K562 (cell line): ENCODE results near the gene CASP2. TPM values are rescaled to one million over a fixed set of nuclear protein-coding genes. Genes with fewer than 3 reads are reported as not detected.
A peak's percentile ranks its signal among the peaks of the same experiment; 100 is the strongest.

Source experiments
- AFF1 ChIP-seq, 2 experiments: fragments of 450-650 bp; IDR thresholded peaks; 2 replicates each; pipeline ENCODE4 v1.6.1; 2018; ENCODE audit warnings: mild to moderate bottlenecking in 2 of 2, low read depth in 1 of 2; ENCODE audit not compliant: partially characterized antibody in 2 of 2
- CCAR2 ChIP-seq: fragments of 200-400 bp; formaldehyde crosslinking; IDR thresholded peaks from 2 replicates; pipeline ENCODE4 v1.6.1; 2017; ENCODE audit warnings: mild to moderate bottlenecking, low read depth, low read length
- EP300 ChIP-seq: IDR thresholded peaks from 2 replicates; pipeline ENCODE4 v1.6.1; 2012; ENCODE audit warnings: low read length, improper control_type of control experiment
- FOXJ2 ChIP-seq: fragments of 200-800 bp; sonication (Bioruptor generic); IDR thresholded peaks from 2 replicates; pipeline ENCODE4 v1.6.1; 2016; ENCODE audit warnings: missing genetic modification characterization, missing compliant biosample characterization
- HNRNPL ChIP-seq: fragments of 200-400 bp; formaldehyde crosslinking; IDR thresholded peaks from 2 replicates; pipeline ENCODE4 v1.6.1; 2017; ENCODE audit warnings: low read depth, mild to moderate bottlenecking, low read length
- NFXL1 ChIP-seq: fragments of 450-650 bp; formaldehyde crosslinking; IDR thresholded peaks from 2 replicates; pipeline ENCODE4 v1.4.0; 2021; ENCODE audit warnings: mild to moderate bottlenecking
- POLR2G ChIP-seq: fragments of 200-400 bp; formaldehyde crosslinking; IDR thresholded peaks from 2 replicates; pipeline ENCODE4 v1.6.1; 2017; ENCODE audit warnings: low read depth, mild to moderate bottlenecking, antibody characterized with exemption, low read length, moderate library complexity
- POLR2H ChIP-seq: IDR thresholded peaks from 2 replicates; pipeline ENCODE4 v1.6.1; 2016; ENCODE audit warnings: missing genetic modification characterization, low read depth, mild to moderate bottlenecking, control low read depth, missing compliant biosample characterization, moderate library complexity
- PRPF4 ChIP-seq: fragments of 200-400 bp; formaldehyde crosslinking; IDR thresholded peaks from one replicate; pipeline ENCODE4 v1.6.1; 2017; ENCODE audit warnings: low read length, low read depth, mild to moderate bottlenecking; ENCODE audit not compliant: insufficient read depth, poor library complexity, severe bottlenecking
- PTTG1 ChIP-seq: fragments of 450-650 bp; IDR thresholded peaks from 2 replicates; pipeline ENCODE4 v1.6.1; 2016; ENCODE audit warnings: low read depth, mild to moderate bottlenecking, missing genetic modification characterization, missing compliant biosample characterization
- SIN3A ChIP-seq, 2 experiments: fragments of 150-350 bp in 1 of 2; IDR thresholded peaks; 2 replicates each; pipeline ENCODE4 v1.6.1; 2011 to 2016; ENCODE audit warnings: borderline replicate concordance in 2 of 2, low read depth in 2 of 2, low read length in 2 of 2, mild to moderate bottlenecking in 2 of 2, moderate library complexity in 2 of 2; ENCODE audit not compliant: control insufficient read depth in 1 of 2
- SMAD4 ChIP-seq: fragments of 250-450 bp; sonication (Bioruptor Pico); conservative IDR thresholded peaks from 2 replicates; pipeline ENCODE4 v1.8.0; 2021; ENCODE audit warnings: inconsistent platforms, mild to moderate bottlenecking, moderate library complexity
- STAT5B ChIP-seq: fragments of 250-450 bp; sonication (Bioruptor Pico); IDR thresholded peaks from 2 replicates; pipeline ENCODE4 v1.8.0; 2021; ENCODE audit warnings: mild to moderate bottlenecking, inconsistent platforms
- TFAM ChIP-seq: fragments of 250-450 bp; sonication (Bioruptor Pico); conservative IDR thresholded peaks from 2 replicates; pipeline ENCODE4 v1.5.0; 2021; ENCODE audit warnings: mild to moderate bottlenecking, moderate library complexity
- ZBTB8A ChIP-seq: fragments of 450-650 bp; IDR thresholded peaks from 2 replicates; pipeline ENCODE4 v1.6.1; 2018; ENCODE audit warnings: mild to moderate bottlenecking, moderate library complexity; ENCODE audit not compliant: partially characterized antibody
- ZFX ChIP-seq: sonication (generic); formaldehyde crosslinking; IDR thresholded peaks from 2 replicates; pipeline ENCODE4 v1.8.0; 2022; ENCODE audit warnings: mild to moderate bottlenecking, missing genetic modification reagents, moderate library complexity
- ZNF24 ChIP-seq: fragments of 450-650 bp; IDR thresholded peaks from 2 replicates; pipeline ENCODE4 v1.6.1; 2016
- ZNF282 ChIP-seq: sonication (generic); formaldehyde crosslinking; IDR thresholded peaks from 2 replicates; pipeline ENCODE4 v1.8.1; 2023; ENCODE audit warnings: missing genetic modification reagents
- polyA plus RNA-seq, 8 experiments: library from polyadenylated mRNA; depleted of rRNA in 4 of 8; stranded (reverse) in 5 of 8; unstranded in 3 of 8; fragments of >200 nt; fragmentation: Nextera tagmentation in 2 of 8; fragmentation: Illumina TruSeq in 1 of 8; extraction: Ambion mirVana in 2 of 8; extraction: Trizol in 1 of 8; gene quantifications; 2 replicates each; pipeline versions ENCODE4 v1.2.1 to v1.2.3, GENCODE V29; 2011 to 2014; ENCODE audit warnings: inconsistent platforms in 1 of 8, missing spikeins in 1 of 8
- total RNA-seq, 7 experiments: library from RNA; depleted of rRNA in 6 of 7; stranded (reverse); fragments of >200 nt in 6 of 7; fragmentation: Illumina TruSeq in 2 of 7; extraction: Trizol in 2 of 7; gene quantifications; 2 replicates each; pipeline versions ENCODE4 v1.2.1 to v1.2.3, GENCODE V29; 2011 to 2021; ENCODE audit warnings: low replicate concordance in 1 of 7
- TF ChIP-seq, protein P1 (sequence below): sonication (generic); formaldehyde crosslinking; IDR thresholded peaks from 2 replicates; pipeline ENCODE4 v1.4.0; 2020; ENCODE audit warnings: mild to moderate bottlenecking, missing genetic modification reagents
- TF ChIP-seq, protein P2 (sequence below), 2 experiments: fragments of 450-650 bp; IDR thresholded peaks; 2 replicates each; pipeline ENCODE4 v1.6.1; 2016

The CASP2 gene
- total and polyA plus RNA-seq, 9 of the 15 experiments (the other 6 are each of a cell fraction or from before 2014, with no cell fraction given) = 18.8 to 64.9 (median 24.1) TPM

DNA sequence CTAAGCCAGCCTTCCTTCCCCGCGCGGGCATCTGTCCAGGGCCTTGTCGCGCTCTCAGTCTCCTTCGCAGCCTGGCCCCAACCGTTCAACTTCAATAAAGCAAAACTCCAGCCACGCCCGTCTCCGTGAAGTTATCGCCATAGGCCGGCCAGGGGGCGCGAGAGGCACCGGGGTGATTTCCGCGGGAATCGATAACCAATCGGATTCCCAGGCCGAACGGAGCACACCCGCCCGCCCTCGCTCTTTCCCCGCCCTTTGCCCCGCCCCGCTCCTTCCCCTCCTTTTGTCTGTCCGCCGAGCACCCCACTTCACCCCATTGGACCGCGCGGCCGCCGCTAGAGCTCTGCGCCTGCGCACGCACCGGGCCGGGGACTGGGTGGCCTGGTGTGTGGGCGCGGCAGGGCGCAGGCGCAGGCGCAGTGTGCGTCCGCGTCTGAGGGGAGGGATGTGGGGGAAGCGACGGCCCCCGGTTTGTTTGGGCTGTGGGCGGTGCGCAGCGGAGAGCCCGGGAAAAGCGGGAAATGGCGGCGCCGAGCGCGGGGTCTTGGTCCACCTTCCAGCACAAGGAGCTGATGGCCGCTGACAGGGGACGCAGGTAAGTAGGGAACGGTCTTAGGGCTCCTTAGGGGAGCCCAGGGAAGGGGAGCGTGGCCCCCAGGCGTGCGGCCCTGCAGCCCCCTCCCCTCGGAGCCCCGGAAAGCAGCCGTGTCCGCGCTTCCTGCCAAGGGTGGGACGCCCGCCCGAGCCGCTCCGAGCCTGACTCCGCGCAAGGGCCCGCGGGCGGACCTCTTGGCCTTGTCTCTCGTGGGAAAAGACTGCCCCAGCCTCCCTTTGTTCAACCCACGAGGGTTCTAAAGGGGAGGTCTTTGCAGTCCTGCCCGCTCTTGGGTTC lies at the start of gene CASP2 (continued):
- TF ChIP-seq POLR2H (tag) = peak; percentile 85; the same call in 1 of the 2 replicates
- TF ChIP-seq, protein P1, sequence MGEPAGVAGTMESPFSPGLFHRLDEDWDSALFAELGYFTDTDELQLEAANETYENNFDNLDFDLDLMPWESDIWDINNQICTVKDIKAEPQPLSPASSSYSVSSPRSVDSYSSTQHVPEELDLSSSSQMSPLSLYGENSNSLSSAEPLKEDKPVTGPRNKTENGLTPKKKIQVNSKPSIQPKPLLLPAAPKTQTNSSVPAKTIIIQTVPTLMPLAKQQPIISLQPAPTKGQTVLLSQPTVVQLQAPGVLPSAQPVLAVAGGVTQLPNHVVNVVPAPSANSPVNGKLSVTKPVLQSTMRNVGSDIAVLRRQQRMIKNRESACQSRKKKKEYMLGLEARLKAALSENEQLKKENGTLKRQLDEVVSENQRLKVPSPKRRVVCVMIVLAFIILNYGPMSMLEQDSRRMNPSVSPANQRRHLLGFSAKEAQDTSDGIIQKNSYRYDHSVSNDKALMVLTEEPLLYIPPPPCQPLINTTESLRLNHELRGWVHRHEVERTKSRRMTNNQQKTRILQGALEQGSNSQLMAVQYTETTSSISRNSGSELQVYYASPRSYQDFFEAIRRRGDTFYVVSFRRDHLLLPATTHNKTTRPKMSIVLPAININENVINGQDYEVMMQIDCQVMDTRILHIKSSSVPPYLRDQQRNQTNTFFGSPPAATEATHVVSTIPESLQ (CRISPR knock-in tag) = peak; percentile 91; the same call in 1 of the 2 replicates
- no peak for TF ChIP-seq PTTG1 (tag)
- TF ChIP-seq EP300 = no peak
- peak; percentile 94 for TF ChIP-seq ZFX (CRISPR knock-in tag)
- TF ChIP-seq NFXL1 (CRISPR knock-in tag) = 0 out of 2 replicates have a peak, but pooled peaks have one; percentile 55
- no peak for TF ChIP-seq ZNF24
- TF ChIP-seq STAT5B (CRISPR knock-in tag) = no peak
- no peak for TF ChIP-seq ZBTB8A
- no peak for TF ChIP-seq HNRNPL
- TF ChIP-seq SMAD4 (CRISPR knock-in tag) = peak; percentile 31
- TF ChIP-seq POLR2G = peak; percentile 99
- TF ChIP-seq, protein P2, sequence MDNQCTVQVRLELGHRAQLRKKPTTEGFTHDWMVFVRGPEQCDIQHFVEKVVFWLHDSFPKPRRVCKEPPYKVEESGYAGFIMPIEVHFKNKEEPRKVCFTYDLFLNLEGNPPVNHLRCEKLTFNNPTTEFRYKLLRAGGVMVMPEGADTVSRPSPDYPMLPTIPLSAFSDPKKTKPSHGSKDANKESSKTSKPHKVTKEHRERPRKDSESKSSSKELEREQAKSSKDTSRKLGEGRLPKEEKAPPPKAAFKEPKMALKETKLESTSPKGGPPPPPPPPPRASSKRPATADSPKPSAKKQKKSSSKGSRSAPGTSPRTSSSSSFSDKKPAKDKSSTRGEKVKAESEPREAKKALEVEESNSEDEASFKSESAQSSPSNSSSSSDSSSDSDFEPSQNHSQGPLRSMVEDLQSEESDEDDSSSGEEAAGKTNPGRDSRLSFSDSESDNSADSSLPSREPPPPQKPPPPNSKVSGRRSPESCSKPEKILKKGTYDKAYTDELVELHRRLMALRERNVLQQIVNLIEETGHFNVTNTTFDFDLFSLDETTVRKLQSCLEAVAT (IDR thresholded peaks at IDR 0.05) = peak in 1 of 2 experiments; percentile 15; a peak in 1 of 4 replicates
- TF ChIP-seq CCAR2 = no peak
- peak; percentile 29 to 58; a peak in 1 of 4 replicates for TF ChIP-seq SIN3A (IDR thresholded peaks at IDR 0.05; ENCODE audit: borderline replicate concordance in 2 of 2, control insufficient read depth in 1 of 2, low read depth in 2 of 2, low read length in 2 of 2)
- TF ChIP-seq ZNF282 (CRISPR knock-in tag) = 0 out of 2 replicates have a peak, but pooled peaks have one; percentile 54
- TF ChIP-seq TFAM = no peak
- no peak for TF ChIP-seq FOXJ2 (tag)
- TF ChIP-seq PRPF4 = peak; percentile 74
- TF ChIP-seq AFF1 (IDR thresholded peaks at IDR 0.05; ENCODE audit: low read depth in 1 of 2, partially characterized antibody in 2 of 2) = peak in 1 of 2 experiments; percentile 16
